HG02588 (cell line): ENCODE data around the gene MTA3.

Source experiments
- ATAC-seq: cut with Tn5 transposase; IDR thresholded peaks from one replicate; pipeline ENCODE4 v1.9.1; 2021; ENCODE audit warnings: mild to moderate bottlenecking, moderate library complexity; ENCODE audit not compliant: unreplicated experiment

MTA3 gene

DNA sequence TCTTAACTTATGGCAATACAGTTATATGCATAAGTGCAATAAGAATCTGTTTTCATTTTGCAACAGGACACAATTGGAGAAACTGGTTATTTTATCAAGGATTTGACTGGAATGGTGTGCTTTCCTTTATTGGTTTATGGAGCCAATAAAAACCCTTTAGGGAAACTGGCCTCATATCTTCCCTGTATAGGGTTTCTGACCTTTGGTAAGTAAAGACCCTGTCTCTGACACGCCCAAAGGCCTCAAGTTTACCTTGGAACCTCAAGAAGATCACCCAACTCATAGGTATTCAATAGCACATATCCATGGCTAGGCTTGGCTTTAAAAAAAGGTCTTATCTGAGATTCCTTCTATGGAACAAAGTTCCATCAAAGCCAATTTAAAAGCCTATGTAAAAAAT lies 212.7 kb downstream of the MTA3 start:
- no peak for ATAC-seq

DNA sequence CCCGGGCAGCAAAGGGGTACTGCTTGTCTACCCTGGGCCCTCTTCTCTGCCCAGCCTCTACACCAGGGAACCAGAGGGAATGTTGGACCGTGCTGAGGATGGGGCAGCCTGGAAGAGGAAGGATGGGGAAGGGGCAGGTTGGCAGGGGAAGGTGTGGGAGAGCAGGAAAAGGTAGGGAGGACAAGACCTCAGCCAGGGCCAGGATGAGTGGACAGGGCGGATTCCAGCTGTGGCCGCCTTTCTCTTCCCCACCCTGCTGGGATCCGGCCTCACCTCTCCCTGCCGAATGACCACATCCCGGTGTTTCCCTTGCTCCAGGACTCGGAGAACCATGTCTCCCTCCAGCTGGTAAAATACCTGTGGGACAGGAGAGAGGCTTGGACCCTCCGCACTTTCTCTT lies 215.1 kb downstream of the MTA3 start:
- no peak for ATAC-seq

DNA sequence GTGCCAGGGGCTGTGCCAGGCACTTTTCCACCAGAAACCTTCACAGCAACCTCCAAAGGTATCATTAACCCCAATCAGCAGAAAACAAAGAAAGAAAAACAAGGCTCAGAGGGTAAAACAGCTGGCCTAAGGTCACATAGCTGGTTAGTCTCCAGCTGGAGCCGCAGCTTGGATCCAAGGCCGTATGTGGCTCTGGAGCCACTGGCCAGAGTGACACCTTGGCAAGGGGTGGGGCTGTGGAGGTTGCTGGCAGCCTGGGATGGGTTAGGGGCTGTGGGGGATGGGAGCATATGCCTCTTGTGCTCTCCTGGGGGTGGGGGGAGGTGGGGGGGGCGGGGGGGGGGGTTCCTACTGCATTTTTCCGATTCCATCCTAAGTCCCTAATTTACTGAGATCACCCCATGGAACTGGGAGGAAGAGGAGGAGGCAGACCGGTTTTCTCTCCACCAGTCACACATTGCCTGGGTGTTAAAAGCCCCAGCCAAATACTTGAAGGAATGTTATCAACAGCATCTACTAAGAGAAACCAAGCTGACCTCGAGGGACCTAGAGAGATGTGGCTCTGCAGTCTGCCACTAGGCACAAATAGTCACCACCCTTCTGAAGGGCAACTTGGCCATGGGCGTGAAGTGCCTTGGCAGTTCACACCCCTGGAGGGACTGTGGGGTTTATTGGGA lies 215.9 kb downstream of the MTA3 start:
- ATAC-seq: no peak

DNA sequence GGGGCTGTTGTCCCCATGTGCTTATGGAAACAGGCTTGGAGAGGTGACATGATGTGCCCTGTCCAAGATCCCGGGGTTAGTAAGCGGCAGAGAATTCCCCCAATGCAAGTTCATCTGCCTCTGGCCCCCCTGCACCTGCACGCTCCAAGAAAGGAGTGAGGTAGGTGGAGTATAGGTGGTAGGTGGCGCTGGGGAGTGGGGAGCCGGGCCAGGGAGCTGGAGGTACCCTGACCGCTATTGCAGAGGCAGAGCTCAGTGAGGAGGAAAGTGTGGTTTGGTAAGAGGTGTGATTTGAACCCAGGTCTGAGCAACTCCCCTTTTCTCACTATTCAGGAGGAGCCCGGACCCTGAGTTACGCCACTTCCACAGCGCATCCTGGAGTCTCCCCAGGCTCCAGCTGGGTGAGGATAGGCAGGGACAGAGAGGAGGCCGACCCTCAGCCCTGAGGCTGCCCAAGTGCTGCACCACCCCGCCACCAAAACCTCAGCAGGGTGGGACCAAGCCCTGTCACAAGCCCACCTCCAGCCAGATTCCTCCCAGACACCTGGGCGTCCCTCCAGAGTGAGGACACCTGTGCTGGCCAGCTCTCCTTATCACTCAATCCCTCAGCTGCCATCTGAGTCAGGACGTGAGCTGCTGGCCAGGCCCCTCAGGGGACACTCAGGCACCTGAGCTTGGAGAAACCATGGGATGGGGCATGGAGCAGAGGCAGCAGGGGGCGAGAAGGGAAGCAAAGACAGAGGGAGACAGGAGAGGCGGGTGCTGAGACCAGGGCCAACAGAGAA lies 218.3 kb downstream of the MTA3 start:
- ATAC-seq: no peak

DNA sequence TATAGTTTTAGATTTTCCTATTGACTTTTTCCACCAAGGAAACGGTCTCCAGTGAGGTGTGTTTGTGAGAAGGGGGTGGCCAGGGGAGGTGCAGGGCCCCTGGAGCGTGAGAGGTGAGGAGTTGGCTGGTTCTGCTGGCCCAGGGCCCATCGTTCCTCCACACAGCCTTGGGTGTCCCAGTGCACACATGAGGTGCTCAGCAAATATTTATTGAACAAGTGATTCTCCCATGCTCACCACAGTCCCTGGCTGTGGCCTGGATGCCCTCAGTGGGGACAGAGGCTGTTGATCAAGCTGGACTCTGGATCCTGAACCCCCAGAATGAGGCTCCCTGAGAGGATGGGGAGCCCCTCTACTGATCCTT lies 219.0 kb downstream of the MTA3 start:
- no peak for ATAC-seq

DNA sequence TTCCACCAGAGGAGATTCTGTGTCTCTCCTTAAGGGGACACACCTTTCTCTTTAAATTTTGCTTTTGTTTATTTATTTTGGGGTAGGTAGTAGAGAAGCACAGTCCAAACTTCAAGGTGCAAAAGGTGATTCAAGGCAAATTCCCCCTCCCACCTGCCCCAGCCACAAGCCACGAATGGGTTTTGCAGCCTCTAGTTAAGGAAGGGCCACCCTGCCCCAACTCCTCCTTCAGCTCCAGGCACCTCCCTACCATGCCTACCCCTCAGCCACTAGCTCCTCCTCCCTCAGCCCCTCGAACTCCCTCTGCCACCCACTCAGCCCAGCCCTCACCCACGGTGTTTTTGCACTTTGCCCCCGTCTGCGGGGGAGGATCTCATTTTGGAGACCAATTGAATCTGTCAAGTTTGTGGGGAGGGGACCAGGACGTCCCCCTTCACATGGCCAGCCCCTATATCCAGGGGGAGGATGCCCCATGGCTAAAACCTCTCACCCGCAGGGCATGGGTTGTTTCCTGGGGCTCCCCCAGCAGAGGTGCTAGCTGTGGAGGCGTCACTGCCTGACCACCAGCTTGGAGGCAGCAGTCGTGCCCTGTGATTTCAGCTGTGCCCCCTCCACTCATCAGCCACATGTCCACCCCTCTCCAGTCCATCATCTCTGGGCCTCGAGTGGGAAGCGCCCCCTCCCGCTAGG lies 219.5 kb downstream of the MTA3 start:
- ATAC-seq: peak; percentile 34

GRCh38 chr2:42788478-42788793 lies 220.0 kb downstream of the MTA3 start:
- ATAC-seq: no peak

DNA sequence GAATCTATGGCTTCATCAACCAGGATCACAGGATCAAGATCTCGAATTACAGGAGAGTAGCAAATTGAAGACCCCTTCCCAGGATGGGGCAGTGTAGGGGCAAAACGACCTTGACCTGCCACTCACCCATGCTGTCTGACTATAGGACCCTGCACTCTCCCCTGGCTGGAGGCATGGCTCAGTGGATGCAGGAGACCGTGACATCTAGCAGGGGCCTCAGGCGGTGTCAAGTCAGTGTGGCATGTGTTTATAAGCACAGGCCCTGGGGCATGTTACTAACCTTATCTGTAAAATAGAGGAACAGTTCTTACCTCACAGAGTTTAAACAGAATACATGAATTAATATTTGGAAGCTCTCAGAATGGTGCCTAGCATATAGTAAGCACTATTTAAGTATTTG lies 220.4 kb downstream of the MTA3 start:
- ATAC-seq: no peak

- no peak for ATAC-seq
These were observed 221.3 kb downstream of the MTA3 start for GRCh38 chr2:42789751-42790150.

GRCh38 chr2:42791606-42792005 lies 223.2 kb downstream of the MTA3 start:
- ATAC-seq: no peak

DNA sequence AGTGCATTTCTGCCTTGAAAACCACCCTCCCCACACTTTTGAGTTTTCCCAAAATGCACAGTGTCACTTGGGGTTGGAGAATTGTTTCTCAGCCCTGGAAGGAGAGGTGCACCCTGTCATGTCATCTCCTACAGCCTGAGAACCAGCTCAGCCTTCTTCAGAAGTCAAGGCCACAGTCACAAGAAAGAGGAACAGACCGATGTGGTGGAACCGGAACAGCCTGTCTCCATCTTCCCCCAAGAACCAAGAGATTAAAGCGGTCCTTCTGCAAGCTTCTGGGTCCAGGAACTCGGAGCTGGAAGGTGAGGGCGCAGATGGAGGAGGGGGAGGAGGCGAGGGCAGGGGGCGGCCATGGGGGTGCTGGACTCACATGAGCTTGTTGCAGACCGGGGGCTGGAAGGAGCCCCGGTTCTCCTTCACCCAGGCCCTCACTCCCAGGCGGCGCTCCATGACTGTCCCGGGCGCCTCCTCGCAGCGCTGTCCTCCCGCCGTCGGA lies 223.7 kb downstream of the MTA3 start:
- ATAC-seq: peak; percentile 0

DNA sequence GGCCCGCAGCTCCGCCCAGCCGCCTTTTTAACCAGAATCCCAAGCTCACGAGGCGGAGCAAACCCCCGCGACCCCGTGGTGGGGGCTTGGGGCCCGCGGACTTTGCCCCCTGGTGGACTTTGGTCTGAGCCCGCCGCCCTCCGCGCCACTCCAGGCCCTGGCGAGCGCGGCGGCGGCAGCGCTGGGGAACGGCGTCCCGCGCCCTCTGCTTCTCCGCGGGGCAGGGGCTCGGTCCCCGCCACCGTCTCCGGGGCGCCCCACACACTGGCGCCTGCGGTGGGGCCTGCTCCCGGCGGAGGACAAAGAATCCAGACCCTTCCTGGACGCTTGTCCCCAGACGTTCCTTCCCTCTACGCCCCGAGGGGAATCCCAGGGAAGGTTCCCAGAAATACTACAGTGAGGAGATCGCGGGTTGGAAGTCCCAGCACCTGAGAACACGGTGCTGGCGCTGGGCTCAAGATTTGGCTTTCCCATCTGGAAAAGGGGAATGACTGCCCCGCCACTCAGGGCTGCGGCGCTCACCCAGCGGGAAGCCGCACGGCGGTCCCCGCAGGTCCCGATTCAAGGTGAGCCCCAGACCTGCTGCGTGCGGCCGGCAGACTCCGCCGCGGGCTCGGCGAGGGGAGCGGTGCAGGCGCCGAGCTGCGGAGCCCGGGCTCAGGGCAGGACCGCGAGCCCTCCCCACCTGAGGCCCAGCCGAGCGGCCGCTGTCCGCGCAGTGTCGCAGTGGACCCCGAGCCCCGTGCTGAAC lies 224.3 kb downstream of the MTA3 start, which contains the start of gene HAAO:
Gene HAAO (minus strand): TSS at position 1 of the 751 bp plus-strand sequence. CDS start 47 bp downstream, outside the sequence.
- ATAC-seq: peak; percentile 29

DNA sequence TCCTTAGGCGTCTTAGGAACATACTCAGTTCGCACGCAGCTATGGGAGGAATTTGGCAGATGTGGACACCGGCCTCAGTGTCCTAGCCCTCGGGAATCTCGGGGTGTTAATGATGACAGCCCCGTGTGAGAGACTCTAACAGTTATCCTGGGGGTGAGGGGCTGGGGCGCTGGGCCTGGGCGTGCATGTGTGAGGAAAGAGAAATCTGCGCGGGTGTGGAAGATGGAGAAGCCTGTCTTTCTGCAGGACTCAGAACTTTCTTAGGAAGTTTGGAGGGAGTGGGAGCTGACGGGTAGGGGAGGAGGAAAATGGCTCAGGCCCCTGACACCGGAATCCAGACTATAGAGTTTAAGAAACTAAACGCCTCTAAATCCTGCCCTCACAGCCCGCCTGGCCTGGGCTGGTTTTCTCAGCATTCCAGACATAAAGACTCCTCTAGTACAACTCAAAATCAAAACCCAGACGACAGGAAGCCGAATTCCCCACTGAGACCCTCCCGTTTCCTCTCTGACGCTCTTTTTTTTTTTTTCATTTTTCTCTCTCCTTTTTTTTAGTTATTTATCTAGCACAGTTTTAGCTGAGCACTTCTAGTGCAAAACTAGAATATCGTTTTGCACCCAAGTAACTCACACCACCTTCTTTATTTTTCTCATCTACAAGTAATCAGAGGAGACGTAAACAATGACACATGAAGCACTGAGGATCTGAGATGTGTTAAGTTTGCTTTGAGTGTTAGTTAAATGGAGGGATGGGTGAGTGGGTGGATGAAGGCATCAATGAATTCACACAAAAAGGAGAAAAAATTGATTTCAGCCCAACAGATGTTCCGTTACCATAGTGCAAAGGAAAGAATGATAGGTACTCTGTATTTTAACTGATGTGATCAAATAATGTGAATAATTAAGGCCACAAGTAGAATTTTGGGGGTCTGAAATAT lies 225.2 kb downstream of the MTA3 start:
- no peak for ATAC-seq

- ATAC-seq: no peak
These were observed 226.0 kb downstream of the MTA3 start for GRCh38 chr2:42794271-42795046.

GRCh38 chr2:42795275-42795674 lies 226.8 kb downstream of the MTA3 start:
- ATAC-seq: no peak

GRCh38 chr2:42795841-42796301 lies 227.4 kb downstream of the MTA3 start:
- peak; percentile 37 for ATAC-seq

DNA sequence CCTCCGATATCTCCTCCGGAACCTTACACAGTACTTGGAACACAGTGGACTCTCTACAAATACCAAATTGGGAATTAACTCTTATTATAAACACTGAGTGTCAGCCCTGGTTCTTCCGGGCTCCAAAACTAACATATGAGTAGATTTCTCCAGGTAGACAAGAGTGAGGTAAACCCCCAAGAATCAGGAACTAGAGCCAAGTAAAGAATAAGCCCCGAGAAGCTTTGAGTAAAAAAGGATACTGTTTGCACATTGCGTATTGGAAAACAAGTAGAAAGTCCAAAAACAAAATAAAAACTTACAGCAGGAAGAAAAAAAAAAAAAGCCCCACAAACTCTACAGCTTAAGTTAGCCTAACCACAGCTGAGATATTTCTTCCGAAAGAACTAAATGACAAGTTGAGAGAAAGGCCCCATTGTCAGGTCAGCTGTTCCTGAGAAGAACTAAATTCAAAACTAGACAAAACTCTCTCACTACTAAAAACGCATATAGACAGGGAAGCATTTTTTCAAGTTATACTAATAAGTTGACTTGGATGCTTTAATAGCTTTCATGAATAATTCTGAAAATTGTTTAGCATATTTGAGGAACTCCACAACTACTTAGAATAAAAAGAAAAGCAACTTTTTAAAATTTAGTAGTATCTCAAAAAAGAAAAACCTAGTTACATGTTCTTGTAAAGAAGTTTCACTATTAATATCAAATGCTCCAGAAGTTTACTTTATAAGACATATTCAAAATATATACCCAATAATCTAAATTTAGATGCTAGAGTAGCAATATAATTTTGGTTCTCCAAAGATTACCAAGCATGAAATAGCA lies 228.2 kb downstream of the MTA3 start:
- no peak for ATAC-seq

DNA sequence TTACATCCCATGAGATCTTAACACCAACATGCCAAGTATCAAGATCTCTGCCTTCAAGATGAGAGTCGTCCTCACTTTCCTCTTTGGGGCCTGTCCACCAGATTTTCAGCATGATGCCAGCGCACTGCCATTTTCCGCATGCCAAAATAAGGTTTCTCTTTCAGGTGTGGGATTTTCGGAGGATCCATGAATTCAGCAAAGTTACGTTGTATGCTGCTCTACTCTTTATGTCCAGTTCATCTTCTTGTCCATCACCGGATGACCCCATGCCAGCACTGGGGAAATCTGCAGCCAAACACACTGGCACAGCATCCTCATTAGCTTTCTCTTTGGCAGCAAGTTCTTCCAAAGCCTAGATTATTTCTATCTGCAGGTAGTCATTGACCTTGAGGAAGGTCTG lies 228.8 kb downstream of the MTA3 start:
- ATAC-seq: no peak
